HUES48 (cell line): ENCODE results near the gene ADIRF.
"Not testable (repeated sequence)": the region's sequence is repeated elsewhere in the genome, so short reads cannot be mapped to it uniquely, and the experiment has no call there.

Experiments
- H3K27ac ChIP-seq: one replicate; pipeline ENCODE4 v1.7.0; 2013; ENCODE audit warnings: low read depth, low read length, inconsistent platforms
- H3K27me3 ChIP-seq: 2 replicates; pipeline ENCODE4 v1.6.1; 2013; ENCODE audit warnings: mild to moderate bottlenecking, low read length; ENCODE audit not compliant: control insufficient read depth, insufficient read depth
- H3K36me3 ChIP-seq: 2 replicates; pipeline ENCODE4 v1.6.1; 2013; ENCODE audit warnings: low read length; ENCODE audit not compliant: control insufficient read depth, insufficient read depth
- H3K4me1 ChIP-seq: 2 replicates; pipeline ENCODE4 v1.6.1; 2013; ENCODE audit warnings: mild to moderate bottlenecking, low read length; ENCODE audit not compliant: control insufficient read depth, insufficient read depth
- H3K4me3 ChIP-seq: 2 replicates; pipeline ENCODE4 v1.5.1; 2013; ENCODE audit warnings: mild to moderate bottlenecking, low read depth, low read length
- H3K9ac ChIP-seq: 2 replicates; pipeline ENCODE4 v1.6.1; 2013; ENCODE audit warnings: mild to moderate bottlenecking, low read depth, low read length, moderate library complexity
- H3K9me3 ChIP-seq: 2 replicates; pipeline ENCODE4 v1.6.1; 2013; ENCODE audit warnings: low read length; ENCODE audit not compliant: control insufficient read depth, insufficient read depth

Gene ADIRF

DNA sequence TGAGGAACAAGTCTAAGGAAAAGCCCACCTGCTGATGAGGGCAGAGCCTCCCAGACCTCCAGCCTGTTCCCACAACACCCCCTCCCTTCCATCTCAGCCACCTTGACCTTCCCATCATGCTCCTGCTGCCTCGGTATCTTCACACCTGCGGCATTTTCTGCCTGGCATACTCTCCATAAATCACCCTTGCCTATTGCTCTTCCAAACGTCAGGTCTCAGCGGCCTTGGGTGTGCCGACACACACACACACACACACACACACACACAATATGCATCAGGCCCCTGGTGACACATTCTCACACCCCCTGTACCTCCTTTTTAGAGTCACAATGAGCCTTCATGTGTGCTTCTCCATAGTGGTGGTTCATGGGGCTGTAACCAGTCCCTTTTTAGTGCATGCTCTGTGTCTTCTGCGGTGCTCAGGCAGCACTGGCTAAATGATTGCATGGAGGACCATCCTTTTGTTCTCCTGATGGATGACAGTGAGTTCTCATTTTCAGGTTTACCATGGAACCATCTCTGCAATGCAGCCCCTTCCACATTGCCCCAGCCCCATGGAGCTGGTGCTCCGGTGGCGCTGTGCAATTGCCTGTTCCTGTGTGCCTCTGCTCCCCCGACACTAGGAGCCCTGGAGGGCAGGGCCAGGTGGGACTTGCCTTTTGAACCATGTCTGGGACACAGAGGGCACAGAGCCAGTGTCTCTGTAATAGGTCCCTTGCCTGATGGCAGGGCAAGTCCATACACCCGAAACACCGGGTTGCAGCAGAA is 4.5 kb downstream of the ADIRF start:
- Histone ChIP-seq H3K27me3 (peaks cover 21% of the 10 kb centered on the region), H3K9me3 (no peaks in the 10 kb centered on the region), H3K27ac (no peak overlapping the region), H3K36me3 (no peaks in the 10 kb centered on the region), H3K9ac (no peak overlapping the region), H3K4me1 (peaks cover 17% of the 10 kb centered on the region), H3K4me3 (no peak overlapping the region)

DNA sequence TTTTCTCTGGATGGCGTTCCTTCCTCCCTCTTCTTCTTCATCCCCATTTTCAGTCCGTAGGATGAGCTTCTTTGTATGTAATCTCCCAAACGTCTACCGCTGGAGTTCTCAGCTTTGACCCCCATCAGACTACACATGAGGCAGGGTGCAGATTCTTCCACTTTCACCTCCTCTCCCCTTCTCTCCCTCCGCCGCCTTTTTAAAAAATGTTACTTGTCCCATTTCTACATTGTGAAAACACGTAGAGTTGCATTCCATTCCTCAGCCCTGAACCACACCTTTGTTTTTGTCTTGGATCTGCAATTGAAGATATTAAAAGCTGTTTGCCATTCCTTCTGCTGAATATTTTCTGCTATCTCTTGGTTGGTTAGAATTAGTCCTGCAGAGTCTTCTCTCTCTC is 6.2 kb downstream of the ADIRF start:
- Histone ChIP-seq H3K27me3 (peaks cover 21% of the 10 kb centered on the region), H3K9me3 (no peaks in the 10 kb centered on the region), H3K36me3 (no peaks in the 10 kb centered on the region), H3K27ac (no peak overlapping the region), H3K4me1 (peaks cover 17% of the 10 kb centered on the region), H3K9ac (no peak overlapping the region), H3K4me3 (no peak overlapping the region)

DNA sequence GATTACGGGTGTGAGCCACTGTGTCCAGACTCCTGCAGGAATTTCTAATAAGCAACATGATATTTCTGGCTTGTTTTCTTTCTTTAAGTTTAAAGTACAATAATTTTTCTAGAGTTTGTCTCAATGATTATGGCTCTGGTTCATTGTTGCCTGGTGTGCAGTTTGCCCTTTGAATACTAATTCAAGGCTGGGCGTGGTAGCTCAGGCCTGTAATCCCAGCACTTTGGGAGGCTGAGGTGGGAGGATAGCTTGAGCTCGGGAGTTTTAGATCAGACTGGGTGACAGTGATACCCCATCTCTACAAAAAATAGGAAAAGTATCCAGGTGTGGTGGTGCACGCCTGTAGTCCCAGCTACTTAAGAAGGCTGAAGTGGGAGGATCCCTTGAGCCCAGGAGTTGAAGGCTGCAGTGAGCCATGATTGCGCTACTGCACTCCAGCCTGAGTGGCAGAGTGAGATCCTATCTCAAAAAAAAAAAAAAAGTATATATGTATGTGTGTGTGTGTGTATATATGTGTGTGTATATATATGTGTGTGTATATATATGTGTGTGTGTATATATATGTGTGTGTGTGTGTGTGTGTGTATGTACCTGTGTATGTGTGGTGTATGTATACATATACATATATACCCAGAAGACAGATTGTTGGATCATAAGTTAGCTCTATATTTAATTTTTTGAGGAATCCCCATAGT is 8.2 kb downstream of the ADIRF start:
- H3K27ac ChIP-seq: no peak overlapping the region
- H3K4me3 ChIP-seq: no peak overlapping the region
- H3K27me3 ChIP-seq: peaks cover 17% of the 10 kb centered on the region
- no peaks in the 10 kb centered on the region for H3K36me3 ChIP-seq
- no peak overlapping the region for H3K9ac ChIP-seq
- peaks cover 5% of the 10 kb centered on the region for H3K4me1 ChIP-seq
- no peaks in the 10 kb centered on the region for H3K9me3 ChIP-seq

GRCh38 chr10:86978457-86978856 is 10.2 kb downstream of the ADIRF start:
- H3K4me1 ChIP-seq, H3K36me3 ChIP-seq, H3K27ac ChIP-seq, H3K9ac ChIP-seq, H3K4me3 ChIP-seq, H3K27me3 ChIP-seq, H3K9me3 ChIP-seq: not testable (repeated sequence)

DNA sequence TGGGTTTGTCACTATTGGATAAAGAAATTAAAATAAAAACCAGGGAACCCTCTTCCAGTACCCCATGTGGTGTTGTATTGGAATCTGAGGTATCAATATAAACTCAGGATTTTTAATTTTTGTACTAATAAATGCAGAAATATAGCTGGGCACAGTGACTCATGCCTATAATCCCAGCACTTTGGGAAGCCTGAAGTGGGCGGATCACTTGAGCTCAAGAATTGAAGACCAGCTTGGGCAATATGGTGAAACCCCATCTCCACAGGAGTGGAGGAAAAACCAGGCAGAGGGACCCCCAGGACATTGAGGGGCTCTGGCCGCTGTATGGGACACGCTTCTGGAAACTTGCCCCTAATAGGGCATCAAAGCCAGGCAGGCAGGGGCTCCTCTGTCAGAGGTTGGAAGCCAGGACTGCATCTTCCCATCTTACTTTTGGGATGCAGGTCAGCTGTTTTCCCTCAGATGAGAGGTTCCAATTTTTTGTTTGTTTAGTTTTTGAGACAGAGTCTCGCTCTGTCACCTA is 11.1 kb downstream of the ADIRF start:
- Histone ChIP-seq H3K27me3 (no peaks in the 10 kb centered on the region), H3K27ac (no peak overlapping the region)

DNA sequence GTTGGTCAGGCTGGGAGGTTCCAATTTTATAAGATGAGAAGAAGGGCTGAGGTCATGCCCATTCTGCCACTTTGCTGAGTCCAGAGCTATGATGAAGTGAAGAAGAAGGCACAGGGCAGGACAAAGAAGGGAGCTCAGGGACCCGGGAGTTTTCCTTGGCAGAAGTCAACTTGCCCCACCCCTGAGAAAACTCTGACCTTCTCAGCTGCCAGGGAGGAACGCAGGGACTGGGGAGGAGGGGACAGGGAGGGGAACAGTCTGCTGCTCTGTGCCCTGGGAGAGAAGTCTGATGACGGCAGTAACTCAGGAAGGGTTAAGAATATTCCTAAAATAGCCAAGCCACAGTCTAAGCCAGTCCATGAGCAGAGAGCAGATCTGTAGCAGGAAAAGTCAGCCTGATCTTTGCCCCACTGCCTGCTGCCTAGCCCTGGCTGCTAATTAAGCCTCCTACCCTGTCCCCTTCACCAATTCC is 11.7 kb downstream of the ADIRF start:
- Histone ChIP-seq H3K27me3 (no peaks in the 10 kb centered on the region), H3K27ac (no peak overlapping the region), H3K9me3 (no peaks in the 10 kb centered on the region), H3K4me3 (no peak overlapping the region), H3K4me1 (peaks cover 5% of the 10 kb centered on the region; the same call in 1 of the 2 replicates), H3K36me3 (no peaks in the 10 kb centered on the region), H3K9ac (no peak overlapping the region)

More for the DNA sequence above, 11.1 kb downstream of the ADIRF start:
- no peaks in the 10 kb centered on the region for H3K36me3 ChIP-seq
- no peaks in the 10 kb centered on the region for H3K9me3 ChIP-seq
- H3K9ac ChIP-seq: no peak overlapping the region
- no peak overlapping the region for H3K4me3 ChIP-seq
- peaks cover 5% of the 10 kb centered on the region; the same call in 1 of the 2 replicates for H3K4me1 ChIP-seq

GRCh38 chr10:86981020-86981419 is 12.7 kb downstream of the ADIRF start:
- H3K9ac ChIP-seq, H3K36me3 ChIP-seq, H3K27me3 ChIP-seq: not testable (repeated sequence)

DNA sequence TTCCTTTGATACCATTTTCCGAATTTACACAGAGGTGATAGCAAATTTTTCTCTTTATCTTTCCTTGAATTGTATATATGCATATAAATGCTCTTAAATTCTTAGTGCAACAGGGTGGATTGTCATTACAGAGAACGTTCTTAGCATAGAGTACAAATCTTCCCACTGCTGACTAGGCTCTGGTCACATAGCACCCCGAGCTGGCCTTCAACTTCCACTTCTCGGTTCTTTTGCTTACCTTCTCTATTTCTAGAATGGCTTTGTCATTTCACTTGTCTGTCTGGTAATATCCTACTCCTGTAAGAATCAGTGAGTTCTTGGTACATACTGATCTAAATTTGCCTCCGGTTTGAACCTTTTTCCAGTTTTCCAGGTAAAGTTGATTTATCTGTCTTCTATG is 13.4 kb downstream of the ADIRF start:
- H3K4me1 ChIP-seq: peaks cover 6% of the 10 kb centered on the region; the same call in 1 of the 2 replicates
- H3K4me3 ChIP-seq: no peak overlapping the region
- no peaks in the 10 kb centered on the region for H3K27me3 ChIP-seq
- no peaks in the 10 kb centered on the region for H3K9me3 ChIP-seq
- no peak overlapping the region for H3K27ac ChIP-seq
- no peak overlapping the region for H3K9ac ChIP-seq
- H3K36me3 ChIP-seq: no peaks in the 10 kb centered on the region

More at GRCh38 chr10:86981020-86981419, 12.7 kb downstream of the ADIRF start:
- not testable (repeated sequence) for H3K4me3 ChIP-seq, H3K9me3 ChIP-seq, H3K4me1 ChIP-seq, H3K27ac ChIP-seq

DNA sequence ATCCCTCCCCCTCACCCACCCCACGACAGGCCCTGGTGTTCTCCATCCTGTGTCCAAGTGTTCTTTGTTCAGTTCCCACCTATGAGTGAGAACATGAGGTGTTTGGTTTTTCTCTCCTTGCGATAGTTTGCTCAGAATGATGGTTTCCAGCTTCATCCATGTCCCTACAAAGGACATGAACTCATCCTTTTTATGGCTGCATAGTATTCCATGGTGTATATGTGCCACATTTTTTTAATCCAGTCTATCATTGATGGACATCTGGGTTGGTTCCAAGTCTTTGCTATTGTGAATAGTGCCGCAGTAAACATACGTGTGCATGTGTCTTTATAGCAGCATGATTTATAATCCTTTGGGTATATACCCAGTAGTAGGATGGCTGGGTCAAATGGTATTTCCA is 16.2 kb downstream of the ADIRF start:
- not testable (repeated sequence) for H3K4me1 ChIP-seq, H3K36me3 ChIP-seq, H3K4me3 ChIP-seq, H3K9ac ChIP-seq, H3K9me3 ChIP-seq, H3K27ac ChIP-seq, H3K27me3 ChIP-seq

DNA sequence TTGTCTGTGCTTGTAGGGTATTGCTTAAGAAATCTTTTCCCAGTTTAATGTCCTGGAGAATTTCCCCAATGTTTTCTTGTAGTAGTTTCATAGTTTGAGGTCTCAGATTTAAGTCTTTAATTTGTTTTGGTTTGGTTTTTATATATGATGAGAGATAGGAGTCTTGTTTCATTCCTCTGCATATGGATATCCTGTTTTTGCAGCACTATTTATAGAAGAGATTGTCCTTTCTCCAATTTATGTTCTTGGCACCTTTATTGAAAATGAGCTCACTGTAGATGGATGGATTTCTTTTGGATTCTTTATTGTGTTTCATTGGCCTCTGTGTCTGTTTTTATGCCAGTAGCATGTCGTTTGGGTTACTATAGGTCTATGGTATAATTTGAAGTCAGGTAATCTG is 20.2 kb downstream of the ADIRF start:
- no peak overlapping the region for H3K4me3 ChIP-seq
- no peaks in the 10 kb centered on the region for H3K27me3 ChIP-seq
- no peaks in the 10 kb centered on the region for H3K36me3 ChIP-seq
- 0 out of 2 replicates have a peak, but pooled peaks cover 3% of the 10 kb centered on the region for H3K4me1 ChIP-seq
- H3K27ac ChIP-seq: no peak overlapping the region
- H3K9ac ChIP-seq: no peak overlapping the region
- no peaks in the 10 kb centered on the region for H3K9me3 ChIP-seq

- H3K27me3 ChIP-seq, H3K4me1 ChIP-seq, H3K36me3 ChIP-seq, H3K9ac ChIP-seq, H3K9me3 ChIP-seq, H3K27ac ChIP-seq, H3K4me3 ChIP-seq: not testable (repeated sequence)
These were observed 23.1 kb downstream of the ADIRF start for GRCh38 chr10:86991362-86991761.
